Measurements from ENCODE around the gene SDC1. TPM values are rescaled to one million over a fixed set of nuclear protein-coding genes. Genes with fewer than 3 reads are reported as not detected.
A peak's percentile ranks its signal among the peaks of the same experiment; 100 is the strongest.

Gene SDC1
- total and polyA plus RNA-seq, 5 donors from 2014 or later: not detected

DNA sequence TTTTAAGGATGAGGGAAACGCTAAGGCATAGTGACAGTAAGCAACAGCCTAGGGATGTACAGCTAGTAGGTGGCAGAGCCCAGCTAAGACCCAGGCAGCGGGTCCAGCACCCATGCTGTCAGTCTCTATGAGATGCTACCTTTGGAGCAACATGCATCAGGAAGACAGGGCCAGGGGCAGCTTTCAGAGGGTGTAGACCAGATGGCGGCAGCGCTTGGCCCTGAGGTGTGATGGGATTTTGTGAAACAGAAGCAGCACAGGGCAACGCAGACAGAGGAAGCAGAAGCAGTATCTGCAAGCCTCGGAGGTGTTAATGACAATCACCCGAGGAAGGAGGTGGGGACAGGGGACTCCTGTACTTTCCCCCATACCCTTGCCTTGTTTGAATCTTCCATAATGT lies 43.2 kb downstream of the SDC1 start:
- no peaks in the 10 kb centered on the region for H3K27me3 Mint-ChIP-seq
- no peak overlapping the region for H3K27ac ChIP-seq (ENCODE audit: insufficient read depth, low read length, poor library complexity, severe bottlenecking)
- peak overlapping the region in 1 of 3 donors; percentile 65 for H3K27ac Mint-ChIP-seq
- H3K9me3 Mint-ChIP-seq: no peaks in the 10 kb centered on the region
- no peak overlapping the region for H3K4me3 ChIP-seq (ENCODE audit: low read depth, low read length)
- H3K9me3 ChIP-seq (ENCODE audit: control insufficient read depth in 2 of 2, low read length in 2 of 2): no peaks in the 10 kb centered on the region
- no peaks in the 10 kb centered on the region for H3K36me3 Mint-ChIP-seq
- DNase-seq (no peak), ATAC-seq (ENCODE audit: low read depth in 2 of 2) (no peak)
- no peaks in the 10 kb centered on the region for H3K4me1 ChIP-seq (ENCODE audit: control insufficient read depth, insufficient read depth, low read length, poor library complexity, severe bottlenecking)
- H3K27me3 ChIP-seq (ENCODE audit: control insufficient read depth, insufficient read depth, low read length): no peaks in the 10 kb centered on the region
- H3K36me3 ChIP-seq (ENCODE audit: control insufficient read depth, insufficient read depth, low read length): no peaks in the 10 kb centered on the region
- H3K4me1 Mint-ChIP-seq: no peaks in the 10 kb centered on the region
- H3K4me3 Mint-ChIP-seq: no peak overlapping the region

DNA sequence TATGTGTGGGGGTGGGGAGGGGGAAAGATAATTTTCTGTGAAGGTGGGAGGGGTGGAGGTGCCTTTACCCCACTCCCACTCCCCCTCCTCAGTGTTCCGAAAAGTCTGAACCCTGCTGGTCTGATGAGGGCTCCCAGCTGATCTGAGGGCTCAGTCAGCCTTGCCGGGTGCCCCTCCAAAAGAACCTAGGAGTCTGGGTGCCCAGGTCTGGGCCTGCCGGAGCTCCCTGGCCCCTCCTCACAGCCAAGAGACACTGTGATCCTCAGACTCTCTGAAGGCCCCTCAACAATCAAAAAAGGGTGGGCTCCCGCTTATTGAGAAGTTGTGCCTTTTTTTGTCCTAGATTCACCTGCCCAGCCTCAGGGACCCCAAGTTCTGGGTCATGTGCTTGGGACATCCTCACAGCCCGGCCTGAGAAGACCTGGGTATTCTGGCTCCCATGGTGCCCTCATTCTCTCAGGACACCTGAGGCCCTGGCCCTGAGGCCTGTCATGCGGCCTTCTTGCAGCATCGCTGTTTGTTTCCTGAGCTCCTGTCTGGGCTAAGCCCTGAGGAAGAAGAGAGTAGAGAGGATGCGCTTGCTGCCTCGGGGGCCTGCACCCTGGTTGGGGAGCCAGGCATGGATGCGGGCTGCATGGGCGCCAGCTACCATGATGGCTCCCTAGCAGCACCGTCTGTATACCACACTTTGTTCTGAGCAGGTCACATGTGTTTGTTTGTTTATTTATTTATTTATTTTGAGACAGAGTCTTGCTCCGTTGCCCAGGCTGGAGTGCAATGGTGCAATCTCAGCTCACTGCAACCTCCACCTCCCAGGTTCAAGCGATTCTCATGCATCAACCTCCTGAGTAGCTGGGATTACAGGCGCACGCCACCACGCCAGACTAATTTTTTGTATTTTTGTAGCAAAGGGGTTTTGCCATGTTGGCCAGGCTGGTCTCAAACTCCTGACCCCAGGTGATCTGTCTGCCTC lies 44.0 kb downstream of the SDC1 start:
- no peak overlapping the region for H3K4me3 ChIP-seq (ENCODE audit: low read depth, low read length)
- Mint-ChIP-seq H3K4me1 (no peaks in the 10 kb centered on the region), H3K27ac (peak overlapping the region in 1 of 3 donors; percentile 65), H3K36me3 (no peaks in the 10 kb centered on the region), H3K9me3 (no peaks in the 10 kb centered on the region), H3K27me3 (no peaks in the 10 kb centered on the region), H3K4me3 (peak overlapping the region in 1 of 4 donors; percentile 5)
- no peak overlapping the region for H3K27ac ChIP-seq (ENCODE audit: insufficient read depth, low read length, poor library complexity, severe bottlenecking)
- H3K4me1 ChIP-seq (ENCODE audit: control insufficient read depth, insufficient read depth, low read length, poor library complexity, severe bottlenecking): no peaks in the 10 kb centered on the region
- no peaks in the 10 kb centered on the region for H3K27me3 ChIP-seq (ENCODE audit: control insufficient read depth, insufficient read depth, low read length)
- no peaks in the 10 kb centered on the region for H3K36me3 ChIP-seq (ENCODE audit: control insufficient read depth, insufficient read depth, low read length)
- ATAC-seq (ENCODE audit: low read depth in 2 of 2): no peak
- H3K9me3 ChIP-seq (ENCODE audit: control insufficient read depth in 2 of 2, low read length in 2 of 2): no peaks in the 10 kb centered on the region
- no peak for DNase-seq

DNA sequence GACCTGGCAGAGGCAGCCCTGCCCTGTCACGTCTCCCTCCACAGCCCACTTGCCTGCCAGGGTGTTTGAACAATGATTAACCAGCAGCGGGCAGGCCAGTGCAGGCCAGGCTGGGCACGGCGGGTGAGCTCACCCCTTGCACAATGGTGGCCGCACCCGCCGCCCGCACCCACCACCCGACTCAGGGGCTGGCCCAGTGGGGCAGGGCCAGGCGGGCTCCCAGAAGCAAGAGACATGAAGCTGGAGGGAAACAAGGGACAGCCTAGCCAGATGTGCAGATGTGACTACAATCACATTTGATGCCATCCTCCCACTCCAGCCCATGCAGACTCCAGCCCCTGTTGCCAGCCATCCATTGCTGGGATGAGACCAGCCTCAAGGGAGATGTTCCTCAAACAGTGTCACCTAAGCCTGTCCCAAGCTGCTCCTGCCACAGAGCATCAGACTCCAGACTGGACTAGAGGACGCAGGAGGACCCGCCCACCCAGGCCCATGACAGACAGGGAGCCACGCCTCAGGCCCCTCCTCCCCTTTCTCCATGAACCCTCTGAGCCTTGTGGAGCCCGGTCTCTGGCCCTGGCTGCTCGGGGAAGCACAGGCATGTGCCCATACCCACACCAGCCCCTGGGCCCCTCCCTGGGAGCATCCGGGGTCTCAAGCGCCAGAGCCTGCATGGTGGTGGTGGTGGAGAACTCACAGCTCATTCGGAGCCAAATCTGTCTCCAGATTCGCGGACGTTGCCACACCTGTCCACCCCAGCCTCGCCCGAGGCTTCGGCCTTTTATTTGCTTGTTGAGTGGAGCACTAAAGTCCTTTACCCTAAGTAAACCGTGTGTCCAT lies 45.0 kb downstream of the SDC1 start:
- no peak for DNase-seq
- no peaks in the 10 kb centered on the region for H3K4me1 Mint-ChIP-seq
- no peak for ATAC-seq (ENCODE audit: low read depth in 2 of 2)
- Histone ChIP-seq H3K4me3 (ENCODE audit: low read depth, low read length) (no peak overlapping the region), H3K9me3 (ENCODE audit: control insufficient read depth in 2 of 2, low read length in 2 of 2) (no peaks in the 10 kb centered on the region), H3K36me3 (ENCODE audit: control insufficient read depth, insufficient read depth, low read length) (no peaks in the 10 kb centered on the region), H3K27ac (ENCODE audit: insufficient read depth, low read length, poor library complexity, severe bottlenecking) (no peak overlapping the region), H3K4me1 (ENCODE audit: control insufficient read depth, insufficient read depth, low read length, poor library complexity, severe bottlenecking) (no peaks in the 10 kb centered on the region), H3K27me3 (ENCODE audit: control insufficient read depth, insufficient read depth, low read length) (no peaks in the 10 kb centered on the region)
- no peaks in the 10 kb centered on the region for H3K36me3 Mint-ChIP-seq
- no peaks in the 10 kb centered on the region for H3K9me3 Mint-ChIP-seq
- H3K27ac Mint-ChIP-seq: no peak overlapping the region
- no peak overlapping the region for H3K4me3 Mint-ChIP-seq
- H3K27me3 Mint-ChIP-seq: no peaks in the 10 kb centered on the region

DNA sequence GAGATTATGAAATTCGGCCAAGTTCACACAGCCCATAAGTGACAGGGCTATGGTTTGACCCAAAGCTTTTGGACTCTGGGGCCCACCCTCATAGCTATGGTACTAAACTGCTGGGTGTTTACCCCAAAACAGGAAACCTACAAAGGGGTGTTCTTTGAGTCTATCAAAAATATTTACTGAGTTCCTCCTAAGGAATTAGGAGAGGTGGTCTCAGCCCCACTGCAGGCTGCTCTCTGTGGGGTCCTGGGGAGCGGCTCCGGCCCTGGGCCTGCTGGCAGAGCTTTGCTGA lies 45.5 kb downstream of the SDC1 start:
- no peaks in the 10 kb centered on the region for H3K4me1 Mint-ChIP-seq
- DNase-seq (no peak), ATAC-seq (ENCODE audit: low read depth in 2 of 2) (no peak)
- no peak overlapping the region for H3K27ac ChIP-seq (ENCODE audit: insufficient read depth, low read length, poor library complexity, severe bottlenecking)
- no peaks in the 10 kb centered on the region for H3K36me3 ChIP-seq (ENCODE audit: control insufficient read depth, insufficient read depth, low read length)
- no peaks in the 10 kb centered on the region for H3K9me3 Mint-ChIP-seq
- H3K27me3 Mint-ChIP-seq: no peaks in the 10 kb centered on the region
- H3K27ac Mint-ChIP-seq: no peak overlapping the region
- H3K4me3 ChIP-seq (ENCODE audit: low read depth, low read length): no peak overlapping the region
- H3K9me3 ChIP-seq (ENCODE audit: control insufficient read depth in 2 of 2, low read length in 2 of 2): no peaks in the 10 kb centered on the region
- no peaks in the 10 kb centered on the region for H3K36me3 Mint-ChIP-seq
- no peaks in the 10 kb centered on the region for H3K27me3 ChIP-seq (ENCODE audit: control insufficient read depth, insufficient read depth, low read length)
- no peak overlapping the region for H3K4me3 Mint-ChIP-seq
- H3K4me1 ChIP-seq (ENCODE audit: control insufficient read depth, insufficient read depth, low read length, poor library complexity, severe bottlenecking): no peaks in the 10 kb centered on the region

DNA sequence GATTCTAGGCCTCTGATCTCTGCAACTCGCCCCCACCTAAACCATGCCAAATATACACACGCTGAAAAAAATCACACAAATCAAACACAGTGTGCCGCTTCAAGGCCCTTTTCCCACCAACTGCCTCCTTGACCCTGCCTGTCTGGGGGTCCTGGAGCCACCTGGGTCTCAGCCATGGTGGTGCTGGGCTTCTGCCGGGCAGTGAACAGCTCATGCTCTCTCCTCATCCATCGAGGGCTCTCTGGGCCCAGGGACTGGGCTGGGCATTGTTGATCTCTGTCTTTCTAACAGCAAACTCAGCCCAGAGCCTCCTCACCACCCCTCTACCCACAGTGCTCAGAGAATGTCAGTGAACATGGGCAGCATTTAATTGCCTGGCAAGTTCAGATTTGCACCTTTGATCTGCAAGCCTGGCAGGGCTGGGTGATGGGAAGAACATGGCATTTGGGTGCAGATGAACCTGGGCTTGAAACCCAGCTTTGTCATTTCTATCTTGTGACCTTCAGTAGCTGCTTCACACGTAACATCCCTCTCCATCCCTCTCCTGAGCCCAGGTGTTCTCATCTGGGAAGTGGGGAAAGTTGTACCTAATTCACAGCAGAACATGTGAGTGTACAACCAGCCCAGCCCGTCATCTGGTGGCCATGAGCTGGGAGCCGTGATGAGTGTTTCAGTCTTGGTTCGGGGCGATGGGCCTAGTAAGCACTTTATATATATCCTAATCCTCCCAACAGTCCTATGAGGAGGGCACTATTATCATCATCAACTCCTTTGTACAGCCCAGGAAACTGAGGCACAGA lies 46.1 kb downstream of the SDC1 start:
- Histone ChIP-seq H3K27ac (ENCODE audit: insufficient read depth, low read length, poor library complexity, severe bottlenecking) (no peak overlapping the region), H3K9me3 (ENCODE audit: control insufficient read depth in 2 of 2, low read length in 2 of 2) (no peaks in the 10 kb centered on the region), H3K27me3 (ENCODE audit: control insufficient read depth, insufficient read depth, low read length) (no peaks in the 10 kb centered on the region), H3K4me3 (ENCODE audit: low read depth, low read length) (no peak overlapping the region), H3K4me1 (ENCODE audit: control insufficient read depth, insufficient read depth, low read length, poor library complexity, severe bottlenecking) (no peaks in the 10 kb centered on the region), H3K36me3 (ENCODE audit: control insufficient read depth, insufficient read depth, low read length) (no peaks in the 10 kb centered on the region)
- Mint-ChIP-seq H3K4me1 (no peaks in the 10 kb centered on the region), H3K27ac (no peak overlapping the region), H3K4me3 (no peak overlapping the region), H3K36me3 (no peaks in the 10 kb centered on the region), H3K9me3 (no peaks in the 10 kb centered on the region), H3K27me3 (no peaks in the 10 kb centered on the region)
- DNase-seq (no peak), ATAC-seq (ENCODE audit: low read depth in 2 of 2) (no peak)

DNA sequence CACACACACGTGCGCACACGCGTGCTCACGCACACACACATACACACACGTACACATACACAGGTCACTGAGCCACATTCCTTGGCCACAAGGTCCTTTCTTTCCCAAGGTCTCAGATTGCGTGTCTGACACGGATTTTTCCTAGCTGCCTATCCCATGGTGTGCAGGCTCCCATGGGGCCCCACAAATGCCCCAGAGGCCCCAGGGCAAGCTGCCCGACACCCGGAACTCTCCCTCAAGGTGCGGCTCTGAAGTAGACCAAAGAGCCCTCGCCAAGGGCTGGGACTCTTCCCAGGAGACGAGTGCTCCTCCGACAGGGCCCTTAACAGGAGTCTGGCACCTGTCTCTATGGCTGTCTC lies 46.7 kb downstream of the SDC1 start:
- H3K4me3 Mint-ChIP-seq: no peak overlapping the region
- DNase-seq: no peak

DNA sequence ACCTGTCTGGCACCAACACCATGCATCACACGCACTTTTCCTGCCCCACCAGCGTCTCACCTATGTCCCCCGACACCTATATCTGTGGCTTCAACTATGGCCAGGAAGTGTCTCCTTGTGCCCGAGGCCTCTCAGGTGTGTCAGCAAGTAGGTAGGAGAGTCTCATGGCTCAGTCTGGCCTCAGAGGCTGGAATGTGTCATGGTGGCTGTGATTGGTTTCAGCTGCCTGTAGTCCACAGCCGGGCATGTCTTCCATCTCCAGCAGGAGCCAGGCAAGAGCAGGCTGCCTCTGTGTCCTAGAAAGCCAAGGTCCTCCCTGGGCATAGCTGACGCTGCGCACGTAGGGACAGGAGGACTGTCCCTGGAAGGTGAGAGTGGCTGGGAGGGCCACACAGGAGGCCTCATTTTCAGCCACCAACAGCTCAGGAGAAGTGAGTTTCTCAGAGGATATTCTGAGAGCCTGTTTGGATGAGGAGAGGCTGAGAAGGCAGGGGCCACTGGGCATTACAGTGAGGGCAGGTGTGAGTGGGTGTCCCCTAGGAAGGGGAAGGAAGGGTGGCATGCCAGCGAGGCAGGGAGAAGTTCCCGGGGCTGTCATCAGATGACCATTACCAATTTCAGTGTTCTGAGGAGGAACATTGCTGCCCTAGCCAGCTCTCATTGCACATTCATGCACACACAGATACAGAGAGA lies 47.2 kb downstream of the SDC1 start:
- Mint-ChIP-seq H3K27ac (no peak overlapping the region), H3K36me3 (no peaks in the 10 kb centered on the region), H3K4me3 (no peak overlapping the region), H3K9me3 (no peaks in the 10 kb centered on the region), H3K27me3 (peaks cover 3% of the 10 kb centered on the region), H3K4me1 (no peaks in the 10 kb centered on the region)
- H3K36me3 ChIP-seq (ENCODE audit: control insufficient read depth, insufficient read depth, low read length): no peaks in the 10 kb centered on the region
- no peaks in the 10 kb centered on the region for H3K27me3 ChIP-seq (ENCODE audit: control insufficient read depth, insufficient read depth, low read length)
- no peaks in the 10 kb centered on the region for H3K4me1 ChIP-seq (ENCODE audit: control insufficient read depth, insufficient read depth, low read length, poor library complexity, severe bottlenecking)
- no peaks in the 10 kb centered on the region for H3K9me3 ChIP-seq (ENCODE audit: control insufficient read depth in 2 of 2, low read length in 2 of 2)
- DNase-seq (no peak), ATAC-seq (ENCODE audit: low read depth in 2 of 2) (no peak)
- no peak overlapping the region for H3K27ac ChIP-seq (ENCODE audit: insufficient read depth, low read length, poor library complexity, severe bottlenecking)
- no peak overlapping the region for H3K4me3 ChIP-seq (ENCODE audit: low read depth, low read length)

More for the DNA sequence above, 46.7 kb downstream of the SDC1 start:
- no peak for ATAC-seq (ENCODE audit: low read depth in 2 of 2)
- no peak overlapping the region for H3K27ac ChIP-seq (ENCODE audit: insufficient read depth, low read length, poor library complexity, severe bottlenecking)
- H3K9me3 ChIP-seq (ENCODE audit: control insufficient read depth in 2 of 2, low read length in 2 of 2): no peaks in the 10 kb centered on the region
- Mint-ChIP-seq H3K27me3 (no peaks in the 10 kb centered on the region), H3K27ac (no peak overlapping the region), H3K9me3 (no peaks in the 10 kb centered on the region), H3K36me3 (no peaks in the 10 kb centered on the region), H3K4me1 (no peaks in the 10 kb centered on the region)
- H3K4me3 ChIP-seq (ENCODE audit: low read depth, low read length): no peak overlapping the region
- H3K27me3 ChIP-seq (ENCODE audit: control insufficient read depth, insufficient read depth, low read length): no peaks in the 10 kb centered on the region
- H3K4me1 ChIP-seq (ENCODE audit: control insufficient read depth, insufficient read depth, low read length, poor library complexity, severe bottlenecking): no peaks in the 10 kb centered on the region
- H3K36me3 ChIP-seq (ENCODE audit: control insufficient read depth, insufficient read depth, low read length): no peaks in the 10 kb centered on the region
